HG02938 (cell line): ENCODE data around the gene EFNA5.
A peak's percentile ranks its signal among the peaks of the same experiment; 100 is the strongest.

ENCODE experiments used
- ATAC-seq: cut with Tn5 transposase; IDR thresholded peaks from one replicate; pipeline ENCODE4 v1.9.1; 2021; ENCODE audit warnings: mild to moderate bottlenecking, moderate library complexity; ENCODE audit not compliant: unreplicated experiment

Gene EFNA5

DNA sequence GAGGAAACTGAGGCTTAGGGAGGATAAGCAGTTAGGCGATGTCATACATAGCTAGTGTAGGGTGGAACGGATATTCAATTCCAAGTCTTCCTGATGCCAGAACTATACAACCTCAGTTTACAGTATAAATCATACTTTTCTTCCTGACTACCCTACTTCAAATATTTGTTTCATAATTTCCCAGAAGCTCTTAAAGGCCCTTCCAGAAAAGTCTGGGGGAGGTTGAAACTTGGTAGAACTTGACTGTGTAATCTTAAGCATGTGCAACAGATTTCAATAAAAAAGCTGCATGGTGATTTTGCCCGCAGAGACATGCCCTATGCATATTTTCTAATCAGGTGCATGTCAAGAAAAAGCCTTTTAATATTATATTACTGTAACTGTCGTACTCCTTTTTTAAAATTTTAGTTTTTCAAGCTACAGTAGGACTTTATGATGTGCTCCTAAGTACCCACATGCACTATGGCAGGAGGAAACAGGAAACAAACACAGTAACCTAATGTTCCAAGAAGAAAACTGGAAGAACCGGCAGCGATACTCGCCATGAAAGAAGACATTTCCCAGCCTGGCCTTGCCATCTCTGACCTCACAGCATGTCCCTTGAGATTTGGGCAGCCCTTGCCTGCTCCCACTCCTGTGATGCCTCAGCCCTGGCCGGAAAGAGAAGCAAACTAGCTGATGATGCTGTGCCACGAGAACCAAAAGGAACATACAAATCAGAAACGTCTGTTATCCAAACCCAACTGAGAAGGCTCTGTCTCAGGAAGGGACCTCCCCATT lies 266.0 kb downstream of the EFNA5 start:
- no peak for ATAC-seq

DNA sequence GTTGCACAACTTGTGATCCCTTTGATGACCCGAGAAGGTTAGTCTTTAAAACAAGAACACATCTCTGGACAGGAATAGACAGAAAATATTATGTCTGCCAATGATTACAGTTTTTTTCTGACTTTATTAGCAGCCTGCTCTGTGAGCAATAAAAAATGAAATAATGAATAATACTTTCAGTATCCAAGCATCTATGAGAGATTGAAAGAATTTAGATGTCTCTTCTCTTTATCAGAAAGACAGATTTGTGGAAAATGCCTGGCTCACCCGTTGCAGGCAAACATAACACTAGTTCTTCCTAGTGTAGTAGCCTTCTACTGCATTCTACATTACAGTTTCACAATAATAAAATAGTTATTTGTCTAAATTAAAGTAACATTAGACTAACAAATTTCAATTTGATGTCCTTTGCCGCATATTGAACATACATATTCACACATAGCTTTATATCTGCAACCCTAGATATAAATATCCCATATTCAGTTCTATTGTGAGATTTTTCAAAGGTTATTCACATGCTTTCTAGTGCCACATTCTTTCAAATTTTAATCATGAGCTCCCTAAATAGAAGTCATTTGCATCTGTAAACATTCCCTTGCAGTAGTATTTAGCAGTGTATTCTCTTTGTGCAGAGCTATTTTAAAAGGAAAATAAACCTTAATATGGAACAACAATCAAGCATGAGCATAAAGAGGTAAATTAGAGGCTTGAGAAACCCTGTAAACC lies 267.3 kb downstream of the EFNA5 start:
- ATAC-seq = no peak

DNA sequence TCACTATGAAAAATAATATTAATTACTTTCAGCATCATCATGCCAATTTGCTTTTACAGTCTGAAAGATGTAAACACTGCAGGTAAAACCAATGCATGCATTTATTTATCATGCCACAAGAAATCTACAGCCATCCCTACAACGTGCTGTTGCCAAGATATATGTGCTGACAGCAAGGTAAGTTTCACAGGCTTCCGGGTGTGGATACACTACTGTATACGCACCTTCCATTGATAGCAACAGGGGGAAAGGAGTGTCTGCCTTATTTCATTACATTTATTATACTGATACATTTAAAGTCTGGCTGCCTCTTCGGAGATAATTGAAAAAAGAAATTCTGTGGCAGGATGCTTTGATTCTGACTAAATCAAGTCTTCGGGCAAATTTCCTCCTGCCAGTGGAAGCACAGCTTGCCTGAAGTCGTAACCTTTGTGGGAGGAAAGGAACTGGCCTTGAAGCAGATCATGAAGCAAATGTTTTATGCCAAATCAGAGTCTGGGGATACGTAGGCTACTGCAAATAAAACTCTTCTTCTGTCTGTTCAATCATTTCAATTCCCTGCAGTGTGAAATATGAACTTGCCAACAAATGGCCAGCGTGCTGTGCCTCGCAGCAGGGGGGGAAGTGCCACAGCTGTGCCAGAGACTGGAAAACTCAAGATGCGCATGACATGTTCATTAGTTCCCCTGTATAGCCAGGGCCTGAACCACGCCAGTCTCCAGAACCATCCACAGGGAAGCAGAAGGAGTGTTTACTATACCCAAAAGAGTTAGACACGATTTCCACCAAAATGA lies 268.1 kb downstream of the EFNA5 start:
- no peak for ATAC-seq

DNA sequence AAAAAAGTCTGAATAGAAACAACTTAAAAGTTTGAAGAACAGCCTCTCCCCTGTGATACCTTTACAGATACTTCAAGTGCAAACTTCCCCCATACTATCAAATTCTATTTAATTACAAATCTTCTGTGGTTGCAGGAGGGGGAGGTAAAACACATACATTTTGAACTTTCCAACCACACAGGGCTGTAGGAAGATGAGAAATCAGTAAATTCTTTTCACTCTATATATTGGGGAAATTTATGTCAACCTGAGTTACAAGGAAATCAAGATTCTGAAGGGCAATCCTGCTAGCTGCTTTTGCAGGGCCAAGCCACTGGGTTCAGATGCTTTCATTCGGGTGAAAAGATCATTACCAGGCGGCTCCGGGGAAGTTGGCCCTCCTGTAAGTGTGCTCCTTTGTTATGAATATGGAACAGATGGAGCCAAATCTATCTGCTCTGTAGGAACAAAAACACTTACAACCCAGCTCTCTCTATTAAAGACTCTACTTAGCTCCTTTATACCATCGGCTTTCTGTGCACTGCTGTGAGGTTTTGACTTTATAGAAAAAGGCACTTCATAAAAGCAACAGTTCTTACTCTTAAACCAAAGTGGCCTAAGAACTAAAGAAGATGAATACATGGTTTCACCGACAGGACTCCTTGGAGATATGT lies 269.1 kb downstream of the EFNA5 start:
- ATAC-seq = no peak

DNA sequence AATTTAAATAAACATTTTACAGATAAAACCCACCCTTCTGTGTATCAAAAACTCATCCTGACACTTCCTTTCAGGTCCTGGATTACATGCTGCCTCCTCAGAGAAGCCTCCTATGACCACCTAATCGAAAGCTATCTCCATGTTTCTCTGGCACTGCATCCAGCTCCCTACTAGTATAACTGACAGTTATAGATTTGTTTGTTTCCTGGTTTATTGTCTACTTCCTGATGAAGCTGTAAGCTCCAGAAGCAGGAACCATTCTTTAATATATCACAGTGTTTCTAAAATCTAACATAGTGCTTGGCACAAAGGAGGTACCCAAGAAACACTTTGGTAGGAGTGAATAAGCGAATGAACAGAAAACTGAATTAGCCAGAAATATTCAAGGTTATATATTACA lies 270.4 kb downstream of the EFNA5 start:
- no peak for ATAC-seq

DNA sequence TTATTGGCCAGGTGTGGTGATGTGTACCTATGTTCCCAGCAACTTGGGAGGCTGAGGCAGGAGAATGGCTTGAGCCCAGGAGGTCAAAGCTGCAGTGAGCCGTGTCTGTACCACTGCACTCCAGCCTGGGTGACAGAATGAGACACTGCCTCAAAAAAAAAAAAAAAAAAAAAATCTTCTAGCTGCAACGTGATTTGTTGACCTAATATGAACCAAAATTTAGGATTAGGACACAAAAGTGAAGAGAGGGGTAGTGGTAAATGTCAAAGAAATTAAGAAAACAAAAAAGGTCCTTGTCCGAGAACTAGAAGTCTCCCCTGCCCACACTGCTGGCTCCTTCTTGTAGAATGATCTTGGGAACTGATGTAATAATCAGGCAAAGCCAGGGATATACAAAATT lies 272.0 kb downstream of the EFNA5 start:
- no peak for ATAC-seq

DNA sequence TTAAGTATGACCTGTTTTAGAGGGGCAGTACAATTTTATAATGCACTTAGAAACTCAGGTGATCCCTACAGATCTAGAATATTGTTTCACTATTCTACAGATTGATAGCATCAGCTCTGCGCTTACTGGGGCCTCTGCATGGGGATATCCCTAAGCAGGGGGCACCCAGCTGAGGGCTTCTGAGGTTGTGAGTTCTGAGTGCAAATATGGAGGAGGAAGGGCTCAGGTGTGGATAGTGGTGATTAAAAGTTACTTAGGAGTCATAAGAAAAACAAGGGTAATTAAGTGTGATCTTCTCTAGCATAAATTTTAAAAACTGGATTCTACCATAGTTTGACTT lies 274.4 kb downstream of the EFNA5 start:
- ATAC-seq = peak; percentile 40

DNA sequence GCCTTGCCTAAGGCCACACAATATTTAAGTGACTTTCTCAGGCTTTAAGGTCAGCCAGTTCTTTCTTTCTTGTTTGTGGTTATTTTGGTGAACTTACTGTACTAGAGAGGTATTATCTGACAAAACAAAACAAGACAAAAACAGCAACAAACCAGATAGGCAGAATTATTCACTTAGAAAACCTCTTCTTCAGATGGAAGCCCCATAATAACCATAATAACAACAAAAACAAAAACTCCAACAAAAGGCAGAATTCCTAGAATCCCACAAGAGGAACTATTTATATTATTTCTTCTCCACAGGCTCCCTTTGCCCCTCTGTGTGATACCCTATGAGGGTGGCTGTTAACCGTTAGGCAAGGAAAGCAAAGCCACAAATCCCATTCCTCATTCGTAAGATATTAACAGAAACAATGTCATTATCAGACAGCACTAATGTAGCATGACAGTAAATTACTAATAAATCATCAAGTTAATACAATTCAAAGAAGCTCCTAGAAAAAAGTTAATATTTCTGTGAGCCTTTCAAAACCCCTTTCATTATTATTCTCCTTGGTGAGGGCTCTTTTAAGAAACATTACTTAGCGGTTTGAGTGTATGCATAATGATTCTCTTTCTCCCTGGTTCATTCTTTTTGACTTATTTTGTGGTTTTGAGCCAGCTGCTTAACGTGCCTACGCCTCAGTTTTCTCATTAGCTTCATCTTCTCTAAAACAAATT lies 274.9 kb downstream of the EFNA5 start:
- peak; percentile 89 for ATAC-seq

DNA sequence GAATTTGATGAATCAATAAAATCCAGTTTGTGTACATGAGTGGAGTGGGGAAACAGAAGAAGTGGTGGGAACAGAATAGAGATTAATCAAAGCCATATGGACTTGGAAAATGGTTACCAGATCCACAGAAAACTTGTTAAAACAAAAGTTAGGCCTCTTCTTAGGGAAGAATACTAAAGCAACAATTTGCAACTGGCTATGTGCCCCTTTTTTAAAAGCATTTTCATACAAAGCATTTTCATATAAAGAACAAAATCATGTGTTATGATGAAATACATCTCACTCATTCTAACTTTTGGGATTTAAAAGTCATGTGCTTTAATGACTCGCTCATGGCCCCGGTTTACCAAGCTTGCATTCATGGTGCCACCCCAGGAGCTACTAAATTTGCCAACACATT lies 276.9 kb downstream of the EFNA5 start:
- no peak for ATAC-seq

DNA sequence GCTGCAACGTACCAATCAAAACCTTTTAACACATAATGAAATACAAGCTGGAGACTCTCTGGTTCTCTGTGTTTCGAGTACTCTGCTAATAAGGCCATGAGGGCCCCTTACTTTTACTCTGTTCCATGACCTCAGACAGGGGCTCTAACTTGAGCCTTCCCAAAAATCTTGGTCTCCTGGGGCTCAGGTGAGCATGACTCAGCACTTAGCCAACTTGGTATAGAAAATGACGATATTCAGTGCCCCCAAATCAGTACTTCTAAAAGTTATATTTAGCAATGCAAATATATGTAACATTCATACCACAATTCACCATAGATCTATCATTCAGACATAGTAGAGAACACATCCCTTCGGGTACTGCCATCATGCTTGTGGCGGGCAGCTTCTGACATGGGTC lies 278.9 kb downstream of the EFNA5 start:
- ATAC-seq = no peak

DNA sequence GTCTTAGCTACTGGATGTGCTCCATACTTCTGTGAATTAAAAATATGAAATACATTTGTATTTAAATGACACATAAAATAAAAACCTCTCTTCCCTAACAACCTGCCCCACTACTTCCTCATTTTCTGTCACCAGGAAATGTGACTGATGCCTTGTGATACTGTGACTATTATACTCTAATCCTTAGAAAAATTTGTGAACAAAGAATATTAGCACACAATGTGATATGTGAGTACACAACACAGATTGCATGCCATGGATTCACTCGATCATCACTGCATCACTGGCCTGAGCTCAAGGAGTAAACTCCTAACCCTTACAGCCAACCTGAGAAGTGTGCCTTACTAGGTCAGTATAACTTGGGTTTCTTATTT lies 281.0 kb downstream of the EFNA5 start:
- ATAC-seq = no peak

DNA sequence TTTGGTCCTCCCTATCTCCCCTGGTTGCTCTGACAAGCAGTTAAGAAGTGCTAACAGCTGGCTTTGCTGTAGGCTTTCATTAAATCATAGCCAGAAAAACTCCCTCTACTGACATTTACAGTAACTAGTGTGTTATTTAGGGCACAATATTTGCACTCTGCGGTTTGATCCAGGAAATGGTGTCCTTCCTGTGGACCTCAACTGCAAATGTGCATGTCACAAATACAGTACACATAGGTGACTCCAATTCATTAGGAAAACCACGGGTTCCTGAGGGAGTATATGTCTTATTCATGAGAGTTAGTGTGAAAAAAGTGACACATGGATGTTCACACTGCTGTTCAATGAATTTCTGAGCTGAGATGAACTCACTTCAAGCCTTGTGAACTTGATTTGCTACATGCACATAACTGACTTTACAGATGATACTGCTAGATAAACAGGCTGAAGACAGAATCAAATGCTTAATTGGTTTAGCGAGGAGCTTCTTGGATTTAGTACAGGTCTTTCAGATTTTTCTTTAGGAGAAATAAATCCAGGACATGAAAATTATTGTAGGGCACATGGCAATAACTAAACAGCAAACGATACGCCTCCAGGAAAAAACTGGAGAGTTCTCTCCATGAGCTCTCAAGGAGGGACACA lies 281.5 kb downstream of the EFNA5 start:
- ATAC-seq = peak; percentile 76

DNA sequence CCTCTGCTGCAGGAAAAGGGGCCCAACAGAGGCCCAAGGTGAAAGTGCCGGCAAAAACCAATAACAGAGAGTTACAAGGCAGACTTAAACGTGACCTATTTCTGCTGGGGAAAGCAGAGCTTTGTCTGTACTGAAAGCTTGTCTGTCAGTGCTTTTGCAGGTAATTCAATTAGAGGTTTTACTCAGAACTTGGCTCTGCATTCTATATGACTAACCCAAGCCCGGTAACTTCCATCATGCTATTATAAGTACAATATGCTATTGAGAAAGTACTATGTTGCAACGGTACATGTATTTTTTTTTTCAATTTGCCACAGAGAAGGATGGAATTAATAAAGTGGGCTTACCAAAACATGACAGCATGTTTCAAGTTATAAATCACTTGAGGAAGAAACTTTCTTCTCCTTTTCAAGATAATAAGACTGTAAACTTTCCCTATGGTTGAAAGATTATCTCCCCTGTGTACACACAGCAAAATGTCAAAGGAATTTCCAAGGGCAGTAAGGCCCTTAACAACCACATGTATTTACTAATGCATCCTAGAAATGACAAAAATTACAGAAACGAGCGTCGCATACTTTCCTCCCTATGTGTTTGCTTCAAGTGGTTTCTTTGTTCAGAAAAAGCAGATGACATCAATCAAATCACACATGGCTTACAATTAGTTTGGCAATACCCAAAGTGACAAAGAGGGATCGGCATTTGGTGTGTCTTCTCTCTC lies 282.4 kb downstream of the EFNA5 start:
- ATAC-seq = peak; percentile 56

DNA sequence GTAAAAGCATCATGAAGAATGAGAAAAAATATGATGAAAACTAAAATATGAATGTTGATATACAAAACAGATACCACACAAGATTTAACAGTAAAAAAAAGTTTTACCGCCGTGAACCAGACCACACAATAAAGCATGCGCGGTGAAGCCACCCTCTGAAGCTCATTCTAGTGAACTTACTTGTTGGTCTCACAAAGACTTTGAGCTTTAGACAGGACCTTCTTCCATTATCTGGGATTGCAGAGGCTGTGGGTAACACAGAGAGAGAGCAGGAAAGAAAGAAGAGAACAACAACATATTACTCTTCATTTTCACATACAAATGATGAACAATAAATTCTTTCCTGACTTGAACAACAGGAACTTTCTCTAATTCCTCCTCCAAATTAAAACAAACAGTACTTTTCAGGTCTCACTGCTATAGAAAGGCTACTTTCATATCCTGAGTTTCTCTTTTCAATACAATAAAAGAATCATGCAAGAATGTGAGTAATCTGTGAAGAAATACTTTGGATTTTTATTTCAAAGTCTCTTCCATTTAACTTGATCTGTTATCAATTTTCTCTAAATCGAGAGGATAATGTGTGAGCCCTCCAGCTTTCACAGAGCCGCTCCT lies 283.1 kb downstream of the EFNA5 start:
- ATAC-seq = no peak

DNA sequence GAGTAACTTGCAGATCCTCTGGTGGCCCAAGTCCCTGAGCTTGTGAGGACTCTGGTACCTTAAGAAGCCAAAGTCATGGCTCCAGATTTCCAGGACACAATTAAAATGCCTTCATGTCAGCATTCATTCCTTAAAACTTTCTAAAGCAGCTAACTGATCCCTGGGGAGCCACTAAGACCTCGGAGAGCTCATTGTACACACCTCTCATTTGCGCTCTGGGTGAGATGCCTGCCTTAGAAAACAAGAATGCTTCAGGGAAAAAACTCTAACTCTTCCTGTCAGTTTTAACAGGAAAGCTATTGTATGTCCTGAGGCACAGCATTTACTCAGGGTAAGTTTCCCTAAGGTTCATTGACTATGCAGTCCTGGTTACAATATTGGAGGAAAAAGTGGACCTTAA lies 285.0 kb downstream of the EFNA5 start:
- no peak for ATAC-seq

DNA sequence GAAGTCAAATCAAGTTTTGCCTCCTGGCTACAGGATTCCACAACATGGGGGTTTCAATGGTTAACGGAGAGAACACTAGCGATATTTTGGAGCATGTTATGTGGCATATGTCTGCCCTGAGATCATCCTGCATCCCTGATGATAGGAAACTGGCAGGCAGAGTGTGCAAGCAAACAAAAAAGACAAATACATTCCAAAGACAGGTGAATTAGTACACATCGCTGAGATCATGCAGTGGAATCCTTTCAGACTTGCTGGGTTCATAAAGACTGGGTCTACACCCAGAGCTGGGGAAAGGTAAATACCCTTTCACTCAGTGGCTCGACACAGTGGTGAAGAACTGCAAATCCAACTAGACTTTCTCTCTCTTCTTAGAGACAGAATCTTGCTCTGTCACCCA lies 286.5 kb downstream of the EFNA5 start:
- ATAC-seq = no peak

DNA sequence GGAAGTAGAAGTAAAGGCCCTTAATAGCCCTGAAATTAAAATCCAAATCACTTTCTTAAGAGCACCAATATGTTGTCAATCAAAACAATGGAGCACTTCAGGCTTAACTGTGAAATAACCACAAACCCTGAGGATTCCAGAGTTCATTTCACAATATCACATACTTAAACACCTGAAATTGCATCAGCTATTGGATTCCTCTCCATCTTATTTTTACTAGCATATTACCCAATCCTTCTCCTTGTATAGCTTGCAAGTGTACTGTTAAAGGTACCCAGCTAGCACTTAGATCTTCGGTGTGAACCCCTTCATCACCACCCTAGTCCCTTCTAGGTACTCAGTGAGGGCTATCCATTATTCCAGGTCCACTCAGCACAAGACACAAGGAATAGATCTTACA lies 287.3 kb downstream of the EFNA5 start:
- ATAC-seq = no peak

DNA sequence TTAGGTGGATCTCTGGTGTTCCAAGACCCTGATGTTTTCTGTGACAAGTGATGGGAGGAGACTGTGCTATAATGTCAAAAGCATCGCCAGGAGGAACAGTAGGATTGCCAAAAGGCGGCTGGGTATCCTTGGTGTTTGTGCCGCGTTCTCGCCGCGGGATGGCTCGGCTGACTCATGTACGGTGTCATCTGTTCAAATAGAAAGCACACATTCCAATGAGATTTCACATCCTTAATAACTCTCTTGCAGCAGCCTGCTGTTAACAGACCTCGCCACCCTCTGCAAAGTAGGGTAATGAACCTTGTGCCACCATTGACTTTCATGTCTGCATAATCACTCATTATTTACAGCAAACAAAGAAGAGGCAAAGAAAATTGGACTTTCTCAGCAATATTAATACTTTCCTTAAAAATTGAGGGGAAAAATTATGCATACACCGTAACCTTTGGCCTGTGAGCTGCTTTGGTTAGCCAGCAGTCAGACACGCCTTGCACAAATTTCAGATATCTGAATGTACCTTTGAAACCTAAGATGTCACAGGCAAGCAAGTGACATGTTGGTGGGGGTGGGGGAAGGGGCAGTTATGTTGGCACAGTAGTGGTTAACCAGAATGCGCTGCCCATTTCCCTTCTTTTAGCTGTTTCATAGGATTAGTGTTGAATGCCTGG lies 289.4 kb downstream of the EFNA5 start:
- ATAC-seq = no peak

DNA sequence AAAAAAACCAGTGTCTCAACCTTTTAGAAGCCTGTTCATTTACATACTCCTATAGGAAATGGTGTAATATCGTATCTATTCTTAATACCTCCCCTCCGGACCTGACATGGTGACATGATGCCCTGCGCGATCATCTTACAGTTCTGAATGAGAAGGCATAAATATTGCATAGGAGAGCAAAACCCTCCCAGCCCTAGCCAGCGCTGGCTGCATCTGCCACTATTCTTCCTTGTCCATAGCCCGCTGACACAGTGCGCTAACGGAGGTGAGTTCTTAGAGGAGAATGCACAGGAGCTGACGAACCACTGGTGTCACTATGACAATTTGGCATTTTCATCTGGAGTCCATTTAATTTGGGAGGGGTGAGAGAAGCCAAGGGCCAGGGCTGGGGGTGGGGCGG lies 290.1 kb downstream of the EFNA5 start:
- no peak for ATAC-seq
